ENCODE data around the gene GOLPH3.
"Not testable (repeated sequence)": the region's sequence is repeated elsewhere in the genome, so short reads cannot be mapped to it uniquely, and the experiment has no call there.

Gene GOLPH3

GRCh38 chr5:32135086-32135485 lies 39.0 kb downstream of the GOLPH3 start:
- DNase-seq (ENCODE audit: low read depth): no peak

GRCh38 chr5:32132757-32133156 lies 41.4 kb downstream of the GOLPH3 start:
- DNase-seq (ENCODE audit: low read depth): no peak

GRCh38 chr5:32131604-32132003 lies 42.5 kb downstream of the GOLPH3 start:
- no peak for DNase-seq (ENCODE audit: low read depth)

- no peak for DNase-seq (ENCODE audit: low read depth)
These were observed 43.3 kb downstream of the GOLPH3 start for GRCh38 chr5:32130865-32131264.

GRCh38 chr5:32129074-32129598 lies 45.0 kb downstream of the GOLPH3 start:
- no peak for DNase-seq (ENCODE audit: low read depth)

- DNase-seq (ENCODE audit: low read depth): no peak
These were observed 46.4 kb downstream of the GOLPH3 start for GRCh38 chr5:32127711-32128110.

GRCh38 chr5:32126691-32127090 lies 47.4 kb downstream of the GOLPH3 start:
- DNase-seq (ENCODE audit: low read depth): no peak

GRCh38 chr5:32123889-32124676 lies 50.0 kb downstream of the GOLPH3 start:
- no peak for DNase-seq (ENCODE audit: low read depth)

GRCh38 chr5:32123058-32123805 lies 50.9 kb downstream of the GOLPH3 start:
- no peak for DNase-seq (ENCODE audit: low read depth)

- not testable (repeated sequence) for DNase-seq (ENCODE audit: low read depth)
These were observed 55.2 kb downstream of the GOLPH3 start for GRCh38 chr5:32118922-32119321.

GRCh38 chr5:32116574-32117313 lies 57.4 kb downstream of the GOLPH3 start:
- DNase-seq (ENCODE audit: low read depth): no peak

- DNase-seq (ENCODE audit: low read depth): no peak
These were observed 58.1 kb downstream of the GOLPH3 start for GRCh38 chr5:32115985-32116384.

- DNase-seq (ENCODE audit: low read depth): no peak
These were observed 63.9 kb downstream of the GOLPH3 start for GRCh38 chr5:32110111-32110696.

GRCh38 chr5:32109236-32109635 lies 64.9 kb downstream of the GOLPH3 start:
- DNase-seq (ENCODE audit: low read depth): peak; percentile 59

- no peak for DNase-seq (ENCODE audit: low read depth)
These were observed 66.0 kb downstream of the GOLPH3 start for GRCh38 chr5:32108167-32108566.

- no peak for DNase-seq (ENCODE audit: low read depth)
These were observed 66.8 kb downstream of the GOLPH3 start for GRCh38 chr5:32107291-32107690.

- DNase-seq (ENCODE audit: low read depth): no peak
These were observed 70.6 kb downstream of the GOLPH3 start for GRCh38 chr5:32103521-32103920.

GRCh38 chr5:32102254-32102986 lies 71.7 kb downstream of the GOLPH3 start:
- no peak for DNase-seq (ENCODE audit: low read depth)

- no peak for DNase-seq (ENCODE audit: low read depth)
These were observed 73.3 kb downstream of the GOLPH3 start for GRCh38 chr5:32100691-32101302.

- no peak for DNase-seq (ENCODE audit: low read depth)
These were observed 73.9 kb downstream of the GOLPH3 start for GRCh38 chr5:32100230-32100629.

- no peak for DNase-seq (ENCODE audit: low read depth)
These were observed 74.6 kb downstream of the GOLPH3 start for GRCh38 chr5:32099486-32100035.

All from GM04503 (cell line).